HCT116 (cell line): Measurements from ENCODE around the gene TP53AIP1. TPM values are rescaled to one million over a fixed set of nuclear protein-coding genes. Genes with fewer than 3 reads are reported as not detected.

ENCODE experiments used
- ATAC-seq: fragments of 200-7000 bp; cut with Tn5 transposase; 2 replicates; pipeline ENCODE4 v1.9.1; 2020; ENCODE audit warnings: mild to moderate bottlenecking, moderate library complexity
- BruUV-seq: library from RNA; stranded (reverse); fragments of 400-500 nt; replicated peaks from 2 replicates; lab custom pipeline; 2021; lab: Mats Ljungman, UMichigan
- CTCF ChIA-PET: fragments of 300-600 bp; sonication (Branson Sonifier 250); formaldehyde crosslinking; loops from one replicate; lab custom pipeline; 2021; ENCODE audit warnings: antibody characterized with exemption; lab: Charles Lee
- POLR2A ChIA-PET: fragments of 300-600, 350-600 bp; sonication (Branson Sonifier 250); formaldehyde crosslinking; loops from one replicate; lab custom pipeline; 2021; ENCODE audit warnings: antibody characterized with exemption; lab: Charles Lee
- RAD21 ChIA-PET, 2 experiments: fragments of 300-600 bp; sonication (Branson Sonifier 250); formaldehyde crosslinking; loops; one replicate each; lab custom pipeline; 2023; ENCODE audit warnings: low total read pairs in 2 of 2; ENCODE audit not compliant: uncharacterized antibody in 2 of 2, unreplicated experiment in 2 of 2, low non-redundant PET in 1 of 2; lab: Charles Lee
- DNase-seq: peaks from one replicate; pipeline ENCODE4 v3.0.0-alpha.2; 2010; ENCODE audit warnings: low read depth, low spot score
- H2AFZ ChIP-seq: fragments of 200-600 bp; shearing (Covaris generic), sonication (generic); 2 replicates; pipeline ENCODE4 v1.6.1; 2017; ENCODE audit warnings: low read depth, mixed run types, mixed read lengths, antibody characterized with exemption, low read length; ENCODE audit not compliant: poor library complexity, severe bottlenecking
- H3K27ac ChIP-seq: 2 replicates; pipeline ENCODE4 v1.5.1; 2012; ENCODE audit warnings: low read depth, low read length
- H3K27me3 ChIP-seq: fragments of 200-600 bp; sonication (generic); 2 replicates; pipeline ENCODE4 v1.6.1; 2016; ENCODE audit warnings: mixed run types, low read length, mixed read lengths; ENCODE audit not compliant: insufficient read depth
- H3K36me3 ChIP-seq, 2 experiments: fragments of 200-500 bp in 1 of 2; fragments of 200-600 bp in 1 of 2; sonication (Bioruptor generic) in 1 of 2; sonication (generic) in 1 of 2; 2 replicates each; pipeline versions ENCODE4 v1.5.1 to v1.6.1; 2014 to 2016; ENCODE audit warnings: low read length in 2 of 2, inconsistent platforms in 1 of 2, mixed read lengths in 1 of 2, mixed run types in 1 of 2; ENCODE audit not compliant: insufficient read depth in 2 of 2, control insufficient read depth in 1 of 2
- H3K4me1 ChIP-seq, 2 experiments: fragments of 200-600 bp in 1 of 2; sonication (generic) in 1 of 2; 2 replicates each; pipeline versions ENCODE4 v1.5.1 to v1.6.1; 2012 to 2017; ENCODE audit warnings: low read length in 2 of 2, inconsistent platforms in 1 of 2, mild to moderate bottlenecking in 1 of 2, mixed read lengths in 1 of 2, mixed run types in 1 of 2, moderate library complexity in 1 of 2; ENCODE audit not compliant: insufficient read depth in 2 of 2, control insufficient read depth in 1 of 2
- H3K4me2 ChIP-seq: fragments of 200-600 bp; sonication (generic); 2 replicates; pipeline ENCODE4 v1.6.1; 2017; ENCODE audit warnings: mixed run types, low read length, mixed read lengths
- H3K4me3 ChIP-seq, 2 experiments: fragments of 200-600 bp in 1 of 2; sonication (generic) in 1 of 2; replicated peaks in 1 of 2; 2 replicates each; pipeline ENCODE4 v1.5.1; 2011 to 2016; ENCODE audit warnings: low read length in 2 of 2, control low read depth in 1 of 2, low read depth in 1 of 2, mild to moderate bottlenecking in 1 of 2, mixed read lengths in 1 of 2, mixed run types in 1 of 2
- H3K79me2 ChIP-seq: fragments of 200-600 bp; sonication (generic); 2 replicates; pipeline ENCODE4 v1.6.1; 2017; ENCODE audit warnings: mild to moderate bottlenecking, mixed run types, low read length, moderate library complexity, mixed read lengths; ENCODE audit not compliant: insufficient read depth
- H3K9ac ChIP-seq: fragments of 200-600 bp; sonication (generic); 2 replicates; pipeline ENCODE4 v1.6.1; 2016; ENCODE audit warnings: low read length, mixed read lengths
- H3K9me2 ChIP-seq: fragments of 200-600 bp; sonication (generic), shearing (Covaris generic); 2 replicates; pipeline ENCODE4 v1.6.1; 2017; ENCODE audit warnings: mixed run types, mild to moderate bottlenecking, moderate library complexity; ENCODE audit not compliant: insufficient read depth
- H3K9me3 ChIP-seq, 2 experiments: fragments of 200-500 bp in 1 of 2; fragments of 200-600 bp in 1 of 2; sonication (Bioruptor generic) in 1 of 2; sonication (generic) in 1 of 2; 2 replicates each; pipeline ENCODE4 v1.6.1; 2014 to 2017; ENCODE audit warnings: low read length in 2 of 2, mixed read lengths in 2 of 2, inconsistent platforms in 1 of 2, low read depth in 1 of 2, mild to moderate bottlenecking in 1 of 2, mixed run types in 1 of 2, moderate library complexity in 1 of 2; ENCODE audit not compliant: control insufficient read depth in 1 of 2, insufficient read depth in 1 of 2
- H4K20me1 ChIP-seq: fragments of 200-600 bp; sonication (generic), shearing (Covaris generic); 2 replicates; pipeline ENCODE4 v1.6.1; 2017; ENCODE audit warnings: mixed run types, mild to moderate bottlenecking, moderate library complexity; ENCODE audit not compliant: insufficient read depth
- SRF ChIP-seq: IDR thresholded peaks from 2 replicates; pipeline ENCODE4 v1.6.1; 2012; ENCODE audit warnings: low read depth
- ZNF274 ChIP-seq: fragments of 200-500 bp; sonication (Bioruptor generic); IDR thresholded peaks from 2 replicates; pipeline ENCODE4 v1.6.1; 2014; ENCODE audit warnings: mild to moderate bottlenecking, low read depth, low read length, inconsistent platforms
- intact Hi-C: fragments of 100-400 bp; cut with micrococcal nuclease; formaldehyde crosslinking; loops from 2 replicates; pipeline ENCODE4 v1.10.0; 2022
- total RNA-seq: library from RNA; stranded (reverse); gene quantifications from one replicate; pipeline ENCODE4 v1.2.1, GENCODE V29; 2021; ENCODE audit not compliant: unreplicated experiment
- TF ChIP-seq, protein P1 (sequence below): IDR thresholded peaks from 2 replicates; pipeline ENCODE4 v1.6.1; 2011; ENCODE audit warnings: mild to moderate bottlenecking, low read length, moderate library complexity; ENCODE audit not compliant: insufficient replicate concordance; ENCODE audit errors: extremely low read depth

Gene TP53AIP1
- total RNA-seq, 1 experiment from 2014 or later = 0.15 TPM

DNA sequence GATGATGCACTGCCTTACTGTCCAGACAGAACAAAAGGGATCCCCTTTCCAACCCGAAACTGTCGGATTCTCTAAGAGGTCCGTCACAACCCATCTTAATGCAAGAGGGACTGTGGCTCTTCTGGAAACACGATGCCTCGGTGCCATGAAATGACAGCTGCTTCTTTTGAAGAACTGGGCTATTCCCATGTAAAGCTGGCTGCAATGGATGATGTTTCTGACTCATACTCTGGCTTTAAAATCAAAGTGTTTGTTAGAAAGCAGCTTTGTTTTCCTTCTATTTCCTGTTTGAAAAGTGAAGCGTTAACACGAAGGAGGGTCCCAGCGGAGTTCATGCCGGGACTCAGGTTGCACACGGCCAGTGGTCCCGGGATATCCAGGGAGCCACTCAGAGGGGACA, 3.1 kb downstream of the TP53AIP1 start:
- H3K9me2 ChIP-seq = no peaks in the 10 kb centered on the region
- RAD21 ChIA-PET = no interaction called here
- no peaks in the 10 kb centered on the region for H3K79me2 ChIP-seq
- H3K9me3 ChIP-seq = no peaks in the 10 kb centered on the region
- TF ChIP-seq ZNF274 (no peak), SRF (no peak)
- no peaks in the 10 kb centered on the region for H3K36me3 ChIP-seq
- no peak for DNase-seq
- intact Hi-C loops = no loop called here
- H3K27me3 ChIP-seq = no peaks in the 10 kb centered on the region
- ATAC-seq = no peak
- H2AFZ ChIP-seq = no peak overlapping the region
- no TSS peak for BruUV-seq
- CTCF ChIA-PET = no interaction called here
- no peaks in the 10 kb centered on the region for H4K20me1 ChIP-seq
- POLR2A ChIA-PET = no interaction called here
- no peak overlapping the region for H3K27ac ChIP-seq
- H3K9ac ChIP-seq = no peak overlapping the region
- no peak overlapping the region for H3K4me3 ChIP-seq
- no peaks in the 10 kb centered on the region for H3K4me1 ChIP-seq
- no peak overlapping the region for H3K4me2 ChIP-seq

DNA sequence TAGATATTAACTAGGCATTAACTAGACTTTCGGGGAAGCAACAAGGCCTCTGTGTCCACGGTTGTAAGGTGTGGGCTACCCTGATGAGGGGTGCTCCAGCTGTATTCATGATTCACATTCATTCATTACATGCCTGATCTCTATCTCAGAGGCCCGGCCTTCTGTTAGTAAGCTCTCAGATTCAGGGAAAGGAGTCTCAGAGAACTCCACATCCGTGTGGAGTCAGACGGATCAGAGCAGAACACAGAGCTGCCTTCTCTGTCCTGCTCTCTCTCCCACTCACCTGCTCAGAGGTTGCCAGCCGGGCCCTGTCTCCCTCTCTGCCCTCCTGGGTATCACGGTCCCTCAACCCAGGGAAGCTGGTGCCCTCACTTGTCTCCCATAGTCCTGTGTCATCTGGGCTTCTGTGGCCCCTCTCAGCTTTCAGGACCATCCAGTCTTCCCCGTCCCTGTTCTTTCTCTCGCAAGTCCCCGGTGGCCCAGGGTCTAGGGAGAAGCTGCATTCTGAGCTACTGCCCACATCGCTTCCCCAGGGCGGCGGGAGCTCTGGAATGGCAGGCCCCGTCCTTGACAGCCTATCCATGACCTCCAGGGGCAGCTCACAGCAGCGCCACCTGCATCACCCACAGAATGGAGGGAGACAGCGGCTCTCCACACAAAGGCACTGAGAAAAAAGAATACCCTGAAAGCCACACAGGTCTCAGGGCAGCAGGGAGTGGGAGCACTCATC, 4.3 kb downstream of the TP53AIP1 start:
- Histone ChIP-seq H3K4me3 (no peak overlapping the region), H3K9ac (no peak overlapping the region), H3K9me2 (no peaks in the 10 kb centered on the region), H3K36me3 (no peaks in the 10 kb centered on the region), H3K27me3 (no peaks in the 10 kb centered on the region), H3K27ac (no peak overlapping the region), H3K79me2 (no peaks in the 10 kb centered on the region), H3K4me2 (no peak overlapping the region), H2AFZ (no peak overlapping the region), H3K9me3 (no peaks in the 10 kb centered on the region), H3K4me1 (no peaks in the 10 kb centered on the region), H4K20me1 (no peaks in the 10 kb centered on the region)
- RAD21 ChIA-PET = no interaction called here
- no peak for ATAC-seq
- TF ChIP-seq, protein P1, sequence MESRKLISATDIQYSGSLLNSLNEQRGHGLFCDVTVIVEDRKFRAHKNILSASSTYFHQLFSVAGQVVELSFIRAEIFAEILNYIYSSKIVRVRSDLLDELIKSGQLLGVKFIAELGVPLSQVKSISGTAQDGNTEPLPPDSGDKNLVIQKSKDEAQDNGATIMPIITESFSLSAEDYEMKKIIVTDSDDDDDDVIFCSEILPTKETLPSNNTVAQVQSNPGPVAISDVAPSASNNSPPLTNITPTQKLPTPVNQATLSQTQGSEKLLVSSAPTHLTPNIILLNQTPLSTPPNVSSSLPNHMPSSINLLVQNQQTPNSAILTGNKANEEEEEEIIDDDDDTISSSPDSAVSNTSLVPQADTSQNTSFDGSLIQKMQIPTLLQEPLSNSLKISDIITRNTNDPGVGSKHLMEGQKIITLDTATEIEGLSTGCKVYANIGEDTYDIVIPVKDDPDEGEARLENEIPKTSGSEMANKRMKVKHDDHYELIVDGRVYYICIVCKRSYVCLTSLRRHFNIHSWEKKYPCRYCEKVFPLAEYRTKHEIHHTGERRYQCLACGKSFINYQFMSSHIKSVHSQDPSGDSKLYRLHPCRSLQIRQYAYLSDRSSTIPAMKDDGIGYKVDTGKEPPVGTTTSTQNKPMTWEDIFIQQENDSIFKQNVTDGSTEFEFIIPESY = no peak
- POLR2A ChIA-PET = no interaction called here
- BruUV-seq = no TSS peak
- intact Hi-C loops = no loop called here
- DNase-seq = no peak
- CTCF ChIA-PET = interaction anchor here (0.6 kb wide), 1 partner anchor 32 kb away, joined by 3 read pairs; no protein-coding TSS in a partner anchor
